Stimulated activated CD4-positive, alpha-beta T cell treated with anti-CD3 and anti-CD28 coated beads, Interleukin-1b, Interleukin-23, amount 100 ng/mL, for 4 hours (primary cell): Measurements from ENCODE around the gene SCNN1A.

Experiments
- DNase-seq, 2 donors: peaks; one replicate each; pipeline ENCODE4 v3.0.0-alpha.2; 2020; ENCODE audit warnings: low read depth in 2 of 2

SCNN1A gene

DNA sequence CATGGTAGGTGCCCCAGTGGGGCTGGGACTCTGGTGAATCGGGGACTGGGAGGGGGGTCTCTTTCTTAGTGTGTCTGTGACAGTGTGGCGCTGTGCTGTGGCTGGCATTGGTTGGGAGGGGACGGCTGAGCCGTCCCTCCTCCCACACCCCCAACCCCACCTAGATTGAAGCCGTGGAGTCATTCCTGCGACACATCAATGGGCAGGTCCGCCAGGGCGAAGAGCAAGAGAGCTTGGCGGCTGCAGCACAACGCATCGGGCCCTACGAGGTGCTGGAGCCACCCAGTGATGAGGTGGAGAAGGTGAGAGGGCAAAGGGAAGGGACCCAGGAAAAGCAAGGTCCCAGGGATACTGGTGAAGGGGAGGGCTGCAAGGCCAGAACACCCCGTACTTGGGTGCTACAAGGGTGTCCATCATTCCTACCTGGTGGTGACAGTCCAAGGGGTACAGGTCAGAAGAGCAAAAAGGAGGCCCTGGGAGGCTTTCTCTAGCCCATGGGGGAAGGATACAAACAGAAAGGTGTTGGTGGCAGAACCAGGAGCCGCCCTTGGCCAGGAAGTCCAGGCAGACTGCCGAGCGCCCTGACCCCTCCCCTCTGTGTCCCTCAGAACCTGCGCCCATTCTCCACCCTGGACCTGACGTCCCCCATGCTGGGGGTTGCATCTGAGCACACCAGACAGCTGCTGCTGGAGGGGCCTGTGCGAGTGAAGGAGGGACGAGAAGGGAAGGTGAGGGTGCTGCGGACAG is 57.5 kb downstream of the SCNN1A start:
- DNase-seq = no peak

DNA sequence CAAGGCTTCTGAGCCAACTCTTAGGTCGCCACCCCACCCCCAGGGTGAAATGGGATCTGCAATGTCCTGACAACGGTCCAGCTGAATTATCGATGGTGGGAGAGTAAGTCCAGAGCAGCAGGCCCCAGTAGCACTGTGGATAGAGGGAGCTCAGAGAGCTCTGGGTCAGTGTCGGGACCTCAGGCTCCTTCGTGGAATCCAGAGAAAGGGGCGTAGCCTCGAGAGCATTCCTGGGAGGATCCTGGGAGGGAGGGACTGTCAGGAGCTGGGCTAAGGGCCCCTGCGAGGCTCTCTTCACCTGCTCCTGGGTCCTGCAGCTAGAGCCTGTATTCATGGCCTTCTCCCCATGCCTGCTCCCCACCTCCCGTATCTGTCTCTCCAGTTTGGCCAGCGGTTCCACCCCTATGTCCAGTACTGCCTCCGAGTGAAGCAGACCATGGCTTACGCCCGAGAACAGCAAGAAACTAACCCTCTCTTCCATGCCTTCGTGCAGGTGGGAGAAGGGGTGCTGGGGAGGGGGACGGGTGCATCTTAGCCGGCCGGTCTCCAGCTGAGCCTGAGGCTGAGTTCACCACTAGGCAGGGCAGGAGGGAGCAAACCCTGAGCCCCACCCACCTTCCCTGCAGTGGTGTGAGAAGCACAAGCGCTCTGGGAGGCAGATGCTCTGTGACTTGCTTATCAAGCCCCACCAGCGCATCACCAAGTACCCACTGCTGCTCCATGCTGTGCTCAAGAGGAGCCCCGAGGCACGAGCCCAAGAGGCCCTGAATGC is 58.3 kb downstream of the SCNN1A start:
- DNase-seq = no peak

DNA sequence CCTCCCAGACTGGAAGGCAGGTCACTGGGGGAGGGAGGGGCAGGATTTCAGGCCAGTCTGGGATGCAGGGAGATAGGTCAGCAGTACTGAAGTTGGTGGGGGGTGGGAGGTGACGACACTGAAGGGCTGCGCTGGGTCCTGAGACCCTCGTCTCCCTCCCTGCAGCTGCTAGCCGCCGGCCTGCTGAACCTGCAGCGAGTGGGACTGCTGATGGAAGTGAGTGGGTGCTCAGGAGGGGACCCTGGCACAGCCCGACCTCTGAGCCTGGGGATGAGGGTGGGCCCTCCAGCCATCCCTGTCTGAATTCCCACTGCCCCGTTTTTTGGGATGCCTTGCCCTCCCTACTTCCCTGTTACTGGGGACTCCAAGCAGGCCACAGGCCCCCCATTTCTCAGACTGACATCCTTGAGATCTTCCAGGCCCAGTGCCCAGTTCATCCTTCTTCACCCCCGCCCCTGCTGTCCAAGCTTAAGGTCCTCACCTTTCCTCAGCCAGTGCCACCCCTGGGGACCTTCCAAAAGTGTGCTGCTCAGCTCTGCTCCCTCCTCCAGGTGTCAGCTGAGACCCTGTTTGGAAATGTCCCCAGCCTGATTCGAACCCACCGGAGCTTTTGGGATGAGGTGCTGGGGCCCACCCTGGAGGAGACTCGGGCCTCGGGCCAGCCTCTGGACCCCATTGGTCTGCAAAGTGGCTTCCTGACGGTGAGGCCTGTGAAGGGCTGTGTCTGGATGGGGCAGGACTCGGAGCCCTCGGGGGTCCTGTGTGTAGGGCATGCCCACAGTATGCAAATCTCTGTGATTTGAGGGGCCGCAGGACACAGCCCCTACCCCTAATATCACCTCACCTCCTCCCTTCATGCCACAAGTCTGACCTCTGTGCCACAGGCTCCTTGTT is 59.4 kb downstream of the SCNN1A start:
- no peak for DNase-seq

DNA sequence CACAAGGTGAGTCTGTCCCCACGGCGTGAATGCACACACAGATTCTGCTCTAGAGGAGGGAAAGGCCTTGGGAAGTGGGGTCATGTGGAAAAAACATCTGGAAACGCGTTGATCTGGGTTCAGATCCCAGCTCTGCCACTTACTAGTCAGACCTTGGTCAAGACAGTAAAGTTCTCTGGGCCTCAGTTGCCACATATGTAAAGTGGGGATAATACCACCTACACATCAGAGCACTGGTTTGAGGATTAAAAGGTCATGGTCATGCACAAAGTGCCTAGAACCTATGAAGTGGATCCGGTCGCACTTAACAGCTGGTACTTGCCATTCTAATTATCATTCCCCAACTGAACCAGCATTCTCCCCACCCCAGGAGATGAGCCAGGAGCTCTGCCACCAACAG is 60.2 kb downstream of the SCNN1A start:
- DNase-seq = no peak

DNA sequence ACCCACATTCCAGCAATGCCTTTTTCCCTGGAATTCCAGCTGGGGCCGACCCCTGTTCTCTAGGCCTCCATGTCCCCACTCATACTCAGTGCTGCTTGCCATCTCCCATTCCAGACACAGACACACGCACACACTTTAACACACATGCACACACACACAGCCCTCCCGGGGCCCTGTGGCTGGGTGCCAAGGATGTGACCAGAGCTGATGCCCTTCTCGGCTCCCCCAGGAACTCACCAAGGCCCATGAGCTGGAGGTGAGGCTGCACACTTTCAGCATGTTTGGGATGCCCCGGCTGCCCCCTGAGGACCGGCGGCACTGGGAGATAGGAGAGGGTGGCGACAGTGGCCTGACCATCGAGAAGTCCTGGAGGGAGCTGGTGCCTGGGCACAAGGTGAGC is 60.6 kb downstream of the SCNN1A start:
- no peak for DNase-seq

DNA sequence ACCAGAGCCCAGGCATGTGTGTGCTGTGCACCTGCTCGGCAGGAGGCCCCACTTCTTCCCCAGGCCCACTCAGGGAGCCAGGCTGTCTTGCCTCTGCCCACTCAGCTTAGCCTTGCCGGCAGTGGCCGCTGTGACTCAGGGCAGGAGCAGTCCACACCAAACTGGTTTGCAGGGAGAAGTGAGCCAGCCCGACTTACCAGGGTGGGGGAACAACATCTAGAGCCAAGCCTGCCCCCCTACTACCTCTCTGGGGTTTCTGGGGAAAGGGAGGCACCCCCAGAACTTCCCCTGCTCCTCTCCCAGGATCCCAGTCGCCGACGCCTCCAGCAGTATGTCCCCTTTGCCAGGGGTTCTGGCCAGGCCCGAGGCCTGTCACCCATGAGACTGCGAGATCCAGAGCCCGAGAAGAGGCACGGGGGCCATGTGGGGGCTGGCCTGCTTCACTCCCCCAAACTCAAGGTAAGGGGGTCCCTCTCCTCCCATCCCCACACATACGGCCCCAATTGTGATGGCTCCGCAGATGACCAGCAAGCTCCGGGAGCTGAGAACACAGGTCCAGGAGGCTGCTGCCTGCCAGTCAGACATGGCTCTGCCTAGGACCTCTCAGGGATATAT is 61.9 kb downstream of the SCNN1A start:
- no peak for DNase-seq

DNA sequence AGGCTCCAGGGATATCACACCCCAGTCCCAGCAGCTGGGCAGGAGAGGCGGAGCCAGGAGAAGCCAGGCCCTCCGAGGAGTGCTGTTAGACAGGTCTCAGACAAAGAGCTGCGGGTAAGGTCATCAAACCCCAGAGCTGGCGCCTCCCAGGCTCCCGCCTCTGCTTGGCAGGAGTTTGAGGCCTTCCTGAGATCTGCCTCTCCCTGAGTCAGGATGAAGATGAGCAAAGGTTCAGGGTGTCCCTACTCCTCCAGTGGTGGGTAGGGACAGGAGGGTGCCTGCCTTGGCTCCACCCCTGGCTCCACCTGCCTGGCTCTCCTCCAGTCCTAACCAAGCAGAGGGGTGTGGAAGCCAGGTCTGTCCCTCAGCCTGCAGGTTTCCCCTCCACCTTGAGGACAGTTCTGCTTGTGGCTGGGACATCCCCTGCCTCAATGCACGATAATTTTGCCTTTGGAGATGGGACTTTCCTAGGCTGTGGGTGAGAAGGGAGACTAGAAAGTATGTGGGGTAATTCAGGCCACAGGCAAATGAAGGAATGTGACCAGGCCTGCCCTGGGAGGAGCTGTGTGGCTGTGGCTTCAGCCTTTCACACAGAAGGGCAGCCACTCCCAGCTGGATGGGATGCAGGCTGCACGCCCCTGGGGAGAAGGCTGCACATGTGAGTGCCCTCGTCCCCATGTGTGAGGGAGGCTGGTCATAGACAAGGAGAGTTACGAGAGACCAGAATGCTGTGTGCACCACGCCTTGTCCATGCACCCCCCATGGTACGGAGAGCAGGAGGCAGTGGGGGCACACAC is 62.6 kb downstream of the SCNN1A start:
- DNase-seq = no peak

DNA sequence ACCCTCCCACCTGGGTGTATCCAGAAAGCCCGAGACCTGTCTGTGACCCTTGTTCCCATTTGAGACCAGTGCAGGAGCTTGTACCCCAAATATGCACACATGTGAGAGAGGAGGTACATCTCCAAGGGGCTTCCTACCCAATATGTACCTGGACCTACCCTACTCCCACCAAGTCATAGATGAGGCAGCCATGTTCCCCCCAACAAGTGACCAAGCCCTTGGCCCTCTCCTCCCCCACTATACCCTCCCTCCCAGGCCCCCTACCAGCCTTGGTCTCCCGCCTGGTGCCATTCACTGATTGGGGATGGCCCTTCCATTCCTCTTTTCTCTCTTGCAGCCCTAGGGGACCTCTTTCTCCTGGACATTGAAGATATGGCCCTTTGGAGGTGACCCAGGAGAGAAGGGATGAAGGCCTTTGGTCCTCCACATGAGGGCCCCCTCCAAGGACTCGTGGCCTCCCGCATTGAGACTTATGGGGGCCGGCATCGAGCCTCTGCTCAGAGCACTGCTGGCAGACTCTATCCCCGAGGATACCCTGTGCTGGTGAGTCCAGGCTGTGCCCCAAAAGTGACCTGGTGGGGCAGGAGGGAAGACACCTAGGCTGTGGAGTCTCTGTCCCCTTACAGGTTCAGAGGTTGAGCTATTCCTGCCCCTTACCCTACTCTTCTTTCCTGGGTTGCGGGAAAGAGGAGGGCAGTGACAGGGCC is 63.4 kb downstream of the SCNN1A start:
- DNase-seq = no peak

DNA sequence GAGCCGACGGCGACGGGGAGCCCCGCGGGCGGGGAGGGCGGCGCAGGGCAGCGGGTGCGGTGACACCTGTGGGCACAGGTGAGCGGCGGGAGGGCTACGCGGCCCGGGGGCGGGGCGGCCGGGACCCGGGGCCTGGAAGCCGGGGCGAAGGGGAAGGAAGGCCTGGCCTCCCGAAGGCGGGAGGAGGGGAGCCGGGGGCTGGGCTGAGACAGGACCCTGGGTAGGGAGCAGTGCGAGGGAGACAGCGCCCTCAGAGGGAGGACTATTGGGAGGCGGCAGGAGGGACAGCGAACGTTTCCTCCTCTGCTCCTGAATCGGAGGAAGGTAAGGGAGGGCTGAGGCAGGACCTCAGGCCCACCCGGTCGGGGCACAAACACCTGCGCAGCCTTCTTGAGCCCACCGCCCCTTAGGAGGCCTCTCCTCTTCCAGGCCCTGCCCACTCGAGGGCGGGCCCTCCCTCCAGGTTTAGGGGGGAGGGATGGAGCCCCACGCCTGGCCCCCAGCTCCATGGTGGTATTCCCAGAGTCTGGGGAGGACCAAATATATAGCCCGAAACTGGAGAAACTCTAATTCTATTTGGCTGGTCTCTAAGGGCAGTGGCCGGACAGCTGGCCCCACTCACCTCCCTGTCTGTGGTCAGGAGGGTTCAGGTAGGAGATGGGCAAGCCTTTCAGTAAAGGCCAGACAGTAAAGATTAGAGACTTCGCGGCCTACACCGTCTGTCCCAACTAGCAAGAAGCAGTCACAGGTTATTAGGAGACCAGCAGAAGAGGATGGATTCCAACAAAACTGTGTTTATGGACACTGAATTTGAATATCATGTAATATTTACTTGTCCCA is 64.4 kb downstream of the SCNN1A start:
- no peak for DNase-seq

DNA sequence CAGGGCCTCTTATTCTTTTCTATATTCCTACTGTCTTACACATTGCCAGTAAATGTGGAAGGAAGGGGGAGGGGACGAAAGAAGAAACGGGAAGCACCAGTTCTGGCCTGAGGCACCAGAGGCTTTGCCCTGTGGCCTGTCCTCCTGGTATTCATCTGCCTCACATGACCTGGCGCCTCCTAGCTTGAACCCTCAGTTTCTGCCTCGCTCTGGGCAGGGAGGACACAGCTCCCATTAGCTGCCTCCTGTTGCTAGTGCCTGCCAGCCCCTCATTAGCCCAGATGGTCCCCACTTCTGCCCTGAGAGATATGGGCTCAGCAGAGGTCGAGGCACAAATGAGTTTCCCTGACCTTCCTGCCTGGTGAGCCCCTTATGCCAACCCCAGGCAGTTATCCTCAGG is 67.8 kb downstream of the SCNN1A start:
- no peak for DNase-seq

DNA sequence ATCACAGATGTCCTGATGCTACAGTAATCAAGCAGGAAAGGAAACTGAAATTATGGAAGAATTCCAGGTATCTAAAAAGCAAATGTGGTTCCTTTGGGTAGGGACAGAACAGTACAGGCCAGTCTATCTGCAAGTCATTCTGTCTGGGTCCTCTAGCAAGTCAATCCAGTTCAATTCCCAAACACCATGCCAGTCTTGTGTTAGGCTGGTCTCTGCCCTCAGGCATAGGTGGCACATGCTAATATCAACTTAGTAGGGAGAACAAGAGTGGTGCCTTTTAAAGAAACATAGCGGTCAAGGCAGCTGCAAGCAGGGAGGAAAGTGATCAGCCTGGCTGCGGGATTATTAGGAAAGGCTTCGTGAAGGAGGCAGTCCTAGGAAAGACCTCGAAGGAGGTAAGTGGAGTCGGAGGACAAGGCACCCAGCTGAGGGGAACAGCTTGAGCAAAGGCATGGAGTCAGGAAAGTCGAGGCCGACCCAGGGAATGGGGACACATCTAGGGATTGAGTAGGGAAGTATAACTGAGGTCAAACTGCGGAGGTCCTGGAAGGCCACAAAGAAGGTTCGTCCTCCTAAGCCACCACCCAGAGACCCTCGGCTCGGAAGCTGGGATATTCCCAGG is 68.7 kb downstream of the SCNN1A start:
- no peak for DNase-seq

DNA sequence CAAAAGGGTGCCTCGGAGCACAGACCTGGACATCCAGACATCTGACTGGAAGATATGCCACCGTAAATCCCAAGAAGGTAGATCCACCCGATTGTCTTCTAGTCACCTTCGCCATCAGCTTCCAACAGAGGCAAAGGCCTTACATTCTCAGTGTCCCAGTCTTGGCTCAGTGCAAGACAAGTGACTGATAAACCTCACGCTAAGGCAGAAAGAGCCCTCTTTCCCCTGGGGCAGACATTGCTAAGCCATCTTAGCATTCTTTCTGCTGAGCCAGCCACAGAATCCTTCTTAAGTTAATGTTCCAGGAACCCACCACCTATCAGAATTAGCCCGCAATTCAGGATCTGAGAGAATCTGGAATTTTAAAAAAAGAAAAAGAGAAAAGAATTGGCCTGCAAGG is 69.2 kb downstream of the SCNN1A start:
- DNase-seq = no peak

DNA sequence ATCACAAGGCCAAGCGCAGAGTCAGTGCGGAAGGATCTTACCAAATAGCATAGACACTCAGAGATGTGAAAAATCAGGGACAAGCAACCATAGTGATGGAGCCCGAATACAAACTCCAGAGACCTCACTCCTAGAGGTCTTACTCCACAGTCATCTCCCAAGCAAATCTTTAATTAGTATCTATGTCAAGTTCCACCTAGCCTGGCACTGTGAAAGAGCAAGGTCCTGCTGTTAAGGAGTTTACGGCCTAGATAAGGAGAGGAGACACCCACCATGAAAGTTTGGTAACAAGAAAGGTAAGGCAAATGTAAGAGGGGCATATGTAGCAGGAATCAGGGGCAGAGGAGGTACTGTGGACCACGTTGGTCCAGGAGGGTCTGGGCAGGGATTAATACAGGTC is 72.3 kb downstream of the SCNN1A start:
- no peak for DNase-seq

DNA sequence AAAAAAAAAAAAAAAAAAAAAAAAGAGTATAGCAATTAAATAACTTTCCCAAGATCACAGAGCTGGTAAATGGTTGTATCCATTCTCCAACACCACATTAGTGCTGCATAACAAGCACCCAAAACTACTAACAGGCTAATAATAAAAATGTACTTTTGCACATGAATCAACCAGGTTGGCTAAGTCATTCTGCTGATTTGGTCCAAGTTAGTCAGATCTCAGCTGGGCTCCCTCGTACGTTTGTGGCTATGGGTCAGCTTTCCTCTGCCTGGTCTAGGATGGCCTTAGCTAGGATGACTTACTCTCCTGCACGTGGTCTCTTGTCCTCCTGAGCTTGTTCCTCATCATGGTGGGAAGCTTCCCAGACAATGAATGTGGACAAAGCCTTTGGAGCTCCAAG is 72.7 kb downstream of the SCNN1A start:
- no peak for DNase-seq

DNA sequence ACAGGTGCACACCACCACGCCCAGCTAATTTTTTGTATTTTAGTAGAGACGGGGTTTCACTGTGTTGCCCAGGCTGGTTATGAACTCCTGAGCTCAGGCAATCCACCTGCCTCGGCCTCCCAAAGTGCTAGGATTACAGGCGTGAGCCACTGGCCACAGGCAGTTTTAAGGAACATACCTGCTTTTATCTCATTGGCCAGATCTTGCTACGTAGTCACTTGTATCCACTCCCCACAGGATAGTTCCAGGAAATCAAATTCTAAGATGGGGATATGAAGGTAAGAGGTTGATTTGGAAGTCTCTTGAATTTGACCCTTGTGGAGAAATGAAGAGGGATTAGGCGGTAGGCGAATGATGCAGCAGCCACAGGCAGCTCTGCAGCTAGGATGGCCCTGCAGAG is 73.6 kb downstream of the SCNN1A start:
- DNase-seq = no peak

DNA sequence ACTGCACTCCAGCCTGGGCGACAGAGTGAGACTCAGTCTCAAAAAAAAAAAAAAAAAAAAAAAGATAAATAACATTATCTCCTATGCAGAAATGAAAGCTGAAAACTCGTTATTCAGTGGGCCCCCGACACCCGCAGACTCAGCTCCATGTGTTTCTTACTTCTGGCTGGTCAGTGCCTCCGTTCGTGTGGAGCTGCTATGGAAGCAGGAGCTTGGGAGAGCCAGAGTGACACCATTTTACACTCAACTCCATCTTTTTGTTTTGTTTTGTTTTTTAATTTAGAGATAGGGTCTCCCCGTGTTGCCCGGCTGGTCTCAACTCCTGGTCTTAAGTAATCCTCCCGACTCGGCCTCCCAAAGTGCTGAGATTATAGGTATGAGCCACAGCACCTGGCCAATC is 78.2 kb downstream of the SCNN1A start:
- DNase-seq = no peak
